ENCODE results near the gene EGLN3.
A peak's percentile ranks its signal among the peaks of the same experiment; 100 is the strongest.

Gene EGLN3

DNA sequence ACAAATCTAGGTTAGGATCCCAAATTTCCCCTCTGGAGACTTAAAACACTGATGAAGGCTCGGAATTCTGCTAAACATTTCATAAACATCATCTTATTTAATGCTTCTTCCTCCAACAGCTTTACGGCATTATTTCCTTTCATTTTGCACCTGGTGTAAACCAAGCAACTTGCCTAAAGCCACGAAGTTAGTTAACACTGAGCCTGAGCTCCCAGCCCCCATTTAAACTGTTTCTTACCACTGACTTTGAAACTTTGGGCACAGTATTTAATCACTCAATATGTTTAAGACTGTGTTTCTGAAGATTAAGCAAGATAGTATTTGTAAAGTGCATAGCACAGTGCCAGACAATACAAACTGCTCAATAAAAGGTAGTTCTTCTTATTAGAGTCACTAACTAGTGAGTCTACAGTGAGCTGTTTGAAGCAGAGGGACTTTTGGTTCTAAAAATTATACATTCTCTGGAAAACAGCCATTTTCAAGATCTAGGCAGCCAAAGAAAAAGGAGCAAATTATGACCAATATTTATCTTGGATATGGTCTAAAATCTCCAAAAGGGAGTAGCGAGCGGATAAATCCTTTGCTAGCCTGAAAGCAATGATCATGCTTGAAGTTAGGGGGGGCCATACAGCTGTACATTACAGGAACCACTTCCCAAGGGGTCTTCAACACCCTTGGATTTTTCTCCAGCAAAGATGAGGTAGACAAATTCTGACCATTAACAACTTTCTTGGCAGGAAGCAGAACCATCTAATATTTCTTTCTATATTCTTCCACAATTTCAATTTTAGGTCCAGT lies 4.0 kb downstream of the EGLN3 start:
- Histone ChIP-seq H3K4me3 (ENCODE audit: low read depth in 1 of 2, low read length in 2 of 2) (peak overlapping the region in 1 of 2 donors; percentile 15), H3K9ac (ENCODE audit: low read length) (no peak overlapping the region), H3K4me1 (ENCODE audit: insufficient read depth, low read length) (peaks cover 46% of the 10 kb centered on the region), H3K36me3 (ENCODE audit: insufficient read depth, low read length) (no peaks in the 10 kb centered on the region), H3K9me3 (ENCODE audit: low read length) (no peaks in the 10 kb centered on the region), H3K27me3 (ENCODE audit: control insufficient read depth in 1 of 2, insufficient read depth in 2 of 2, low read length in 2 of 2) (no peaks in the 10 kb centered on the region), H3K27ac (ENCODE audit: low read depth, low read length) (no peak overlapping the region)

DNA sequence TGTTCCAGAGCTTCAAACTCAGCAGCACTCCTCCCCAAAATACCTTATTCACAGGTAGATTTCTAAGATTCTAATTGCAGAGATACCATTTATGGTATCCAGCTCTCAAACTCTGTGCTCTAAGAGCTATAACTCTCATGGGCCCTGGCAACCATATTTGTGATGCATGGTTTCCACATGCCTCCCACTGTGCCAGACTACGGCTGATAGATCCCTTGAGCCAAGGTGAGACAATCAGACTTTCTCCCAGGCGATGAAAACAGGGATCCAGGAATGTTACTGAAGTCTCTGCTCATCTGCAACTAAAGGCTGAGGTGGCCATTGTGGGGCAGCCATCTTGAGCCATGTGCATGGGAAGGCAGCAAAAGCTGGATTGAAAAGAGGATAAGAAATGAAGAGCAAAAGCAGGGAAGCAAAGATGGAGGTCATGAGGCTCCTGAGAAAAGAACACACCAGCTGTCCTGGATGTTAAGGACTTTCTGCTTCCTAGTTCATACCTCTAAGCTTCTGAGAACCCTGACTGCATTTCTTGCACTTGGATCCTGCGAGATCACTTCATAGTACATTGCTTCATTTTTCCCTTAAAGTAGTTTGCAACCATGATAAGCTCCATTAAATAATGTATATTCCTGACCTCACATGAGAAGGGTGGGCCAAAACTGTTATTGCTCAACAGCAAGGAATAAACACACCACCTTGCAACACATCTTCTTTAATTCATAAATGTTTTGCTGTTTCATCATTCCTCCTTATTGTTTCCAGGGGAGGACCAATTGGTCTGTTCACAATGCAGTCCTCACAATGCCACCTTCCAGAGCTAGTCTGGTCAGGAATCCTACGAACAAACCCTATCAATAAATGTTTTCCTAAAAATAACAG lies 5.4 kb downstream of the EGLN3 start:
- Histone ChIP-seq H3K4me1 (ENCODE audit: insufficient read depth, low read length) (peaks cover 54% of the 10 kb centered on the region), H3K4me3 (ENCODE audit: low read depth in 1 of 2, low read length in 2 of 2) (no peak overlapping the region), H3K27ac (ENCODE audit: low read depth, low read length) (no peak overlapping the region), H3K27me3 (ENCODE audit: control insufficient read depth in 1 of 2, insufficient read depth in 2 of 2, low read length in 2 of 2) (no peaks in the 10 kb centered on the region), H3K9me3 (ENCODE audit: low read length) (no peaks in the 10 kb centered on the region), H3K36me3 (ENCODE audit: insufficient read depth, low read length) (no peaks in the 10 kb centered on the region), H3K9ac (ENCODE audit: low read length) (no peak overlapping the region)

DNA sequence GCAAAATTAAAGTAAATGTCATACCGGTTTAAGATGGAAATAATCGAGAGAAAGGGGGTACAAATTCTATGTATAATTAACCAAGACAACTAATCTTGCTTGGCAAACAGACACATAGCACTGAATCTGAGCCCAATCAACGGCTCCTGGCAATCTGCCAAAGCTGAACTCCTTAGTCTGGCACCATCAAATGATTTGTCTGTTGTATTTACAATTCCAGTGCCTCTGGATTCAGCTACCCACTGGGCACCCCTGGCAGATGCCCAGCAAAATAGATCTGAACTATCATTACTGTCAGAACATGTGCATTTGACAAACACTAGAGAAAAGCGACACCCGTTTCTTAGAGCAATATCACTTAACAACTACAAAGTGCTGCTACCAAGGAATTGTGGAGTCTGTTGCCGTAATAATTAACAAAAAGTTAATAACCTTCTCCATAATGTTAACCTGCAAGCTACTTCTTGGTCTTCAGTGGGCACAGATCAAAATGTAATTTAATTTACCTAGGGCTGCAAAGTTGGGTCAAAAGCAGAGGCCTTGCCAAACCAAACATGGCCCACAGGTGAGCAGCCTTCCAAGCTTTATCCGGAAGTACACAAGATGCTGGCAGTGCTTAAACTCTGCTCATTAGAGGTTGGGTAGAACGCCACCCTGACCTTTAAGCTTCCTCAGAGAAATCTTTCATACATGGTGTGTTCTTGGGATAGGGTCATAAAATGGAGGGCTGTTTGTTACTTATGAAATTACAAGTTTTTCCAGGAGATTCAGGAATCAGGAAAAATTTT lies 7.6 kb downstream of the EGLN3 start:
- Histone ChIP-seq H3K27ac (ENCODE audit: low read depth, low read length) (peak overlapping the region; percentile 54), H3K9ac (ENCODE audit: low read length) (no peak overlapping the region), H3K27me3 (ENCODE audit: control insufficient read depth in 1 of 2, insufficient read depth in 2 of 2, low read length in 2 of 2) (no peaks in the 10 kb centered on the region), H3K9me3 (ENCODE audit: low read length) (no peaks in the 10 kb centered on the region), H3K4me1 (ENCODE audit: insufficient read depth, low read length) (peaks cover 51% of the 10 kb centered on the region), H3K4me3 (ENCODE audit: low read depth in 1 of 2, low read length in 2 of 2) (no peak overlapping the region), H3K36me3 (ENCODE audit: insufficient read depth, low read length) (no peaks in the 10 kb centered on the region)

DNA sequence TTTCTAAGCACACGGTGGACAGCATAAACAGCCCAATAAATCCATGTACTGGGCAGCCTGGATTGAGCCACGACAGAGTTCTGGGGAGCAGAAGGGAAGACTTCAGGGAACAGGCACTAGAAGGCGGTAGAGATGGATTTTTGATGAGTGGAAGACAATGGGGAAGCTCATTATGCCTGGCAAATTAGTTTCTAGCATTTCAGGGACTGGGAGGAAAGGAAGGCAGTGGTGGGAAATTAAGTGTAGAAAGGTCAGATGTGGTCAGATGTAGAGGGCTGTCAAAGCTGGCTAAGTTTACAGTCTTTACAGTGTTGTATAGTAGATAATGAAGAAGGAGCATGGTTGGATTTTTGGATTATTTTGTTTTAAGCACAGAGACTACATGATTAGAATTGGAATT lies 9.2 kb downstream of the EGLN3 start:
- no peak overlapping the region for H3K27ac ChIP-seq (ENCODE audit: low read depth, low read length)
- no peaks in the 10 kb centered on the region for H3K27me3 ChIP-seq (ENCODE audit: control insufficient read depth in 1 of 2, insufficient read depth in 2 of 2, low read length in 2 of 2)
- peaks cover 48% of the 10 kb centered on the region for H3K4me1 ChIP-seq (ENCODE audit: insufficient read depth, low read length)
- no peaks in the 10 kb centered on the region for H3K9me3 ChIP-seq (ENCODE audit: low read length)
- H3K4me3 ChIP-seq (ENCODE audit: low read depth in 1 of 2, low read length in 2 of 2), result no peak overlapping the region
- H3K36me3 ChIP-seq (ENCODE audit: insufficient read depth, low read length), result no peaks in the 10 kb centered on the region
- no peak overlapping the region for H3K9ac ChIP-seq (ENCODE audit: low read length)

DNA sequence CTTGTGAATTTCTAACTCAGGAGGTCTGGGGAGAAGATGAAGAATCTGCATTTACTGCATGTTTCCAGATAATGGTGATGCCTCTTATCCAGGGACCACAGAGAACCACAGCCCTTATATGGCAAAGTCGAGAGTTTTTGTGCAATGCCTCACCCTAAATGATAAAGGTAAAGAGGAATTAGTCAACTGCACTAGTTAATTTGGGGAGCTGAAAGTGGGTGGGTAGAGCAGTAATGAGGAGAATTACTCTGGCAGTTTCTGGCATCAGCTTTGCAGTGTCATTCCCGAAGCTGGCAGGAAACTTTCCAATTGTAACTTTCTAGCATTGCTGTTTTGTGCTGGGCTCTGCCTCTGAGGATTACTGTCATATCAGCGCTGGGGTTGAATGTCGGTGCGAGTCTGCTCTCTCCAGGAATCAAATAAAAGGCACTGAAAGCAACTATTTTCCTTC lies 10.3 kb downstream of the EGLN3 start:
- Histone ChIP-seq H3K4me3 (ENCODE audit: low read depth in 1 of 2, low read length in 2 of 2) (no peak overlapping the region), H3K27ac (ENCODE audit: low read depth, low read length) (peak overlapping the region; percentile 31), H3K4me1 (ENCODE audit: insufficient read depth, low read length) (peaks cover 47% of the 10 kb centered on the region), H3K9ac (ENCODE audit: low read length) (no peak overlapping the region), H3K9me3 (ENCODE audit: low read length) (no peaks in the 10 kb centered on the region), H3K27me3 (ENCODE audit: control insufficient read depth in 1 of 2, insufficient read depth in 2 of 2, low read length in 2 of 2) (no peaks in the 10 kb centered on the region), H3K36me3 (ENCODE audit: insufficient read depth, low read length) (no peaks in the 10 kb centered on the region)

DNA sequence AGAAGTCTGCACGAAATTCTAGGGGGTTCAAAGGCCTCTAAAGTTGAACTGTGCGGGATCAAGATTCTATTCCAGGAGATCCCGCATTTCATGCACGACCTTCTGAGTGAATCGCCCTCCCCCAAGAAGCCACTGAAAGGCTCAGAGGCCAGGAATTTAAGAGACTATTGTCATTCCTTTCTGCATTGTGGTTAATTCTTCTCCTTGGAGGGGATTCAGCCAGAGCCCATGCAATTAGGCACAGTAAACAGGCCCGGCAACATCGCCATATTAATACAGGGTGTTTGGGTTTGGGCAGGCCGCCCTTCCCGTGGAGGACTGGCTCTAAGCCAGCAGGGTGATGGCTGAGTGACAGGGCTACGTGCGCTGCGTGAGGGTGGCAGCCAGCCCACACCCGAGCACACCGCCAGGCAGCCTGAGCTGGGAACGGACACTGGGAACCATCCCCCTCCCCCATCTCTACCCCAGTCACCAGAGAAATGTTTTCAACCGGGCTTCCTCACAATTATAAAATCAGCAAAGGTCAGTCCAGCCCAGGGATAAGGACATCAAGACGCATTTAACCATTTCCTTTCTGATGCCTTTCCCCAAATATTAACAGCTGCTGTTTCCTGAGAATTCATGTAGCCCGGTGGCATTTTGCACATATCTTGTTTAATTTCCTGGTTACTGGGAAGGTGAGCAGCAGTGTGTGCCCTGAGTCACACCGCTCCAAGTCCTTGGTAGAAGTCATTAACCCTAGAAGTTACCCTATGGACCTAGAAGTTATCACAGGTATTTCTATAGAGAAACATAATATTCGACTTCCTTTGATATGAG lies 12.5 kb downstream of the EGLN3 start:
- Histone ChIP-seq H3K27ac (ENCODE audit: low read depth, low read length) (peak overlapping the region; percentile 64), H3K9ac (ENCODE audit: low read length) (no peak overlapping the region), H3K4me3 (ENCODE audit: low read depth in 1 of 2, low read length in 2 of 2) (peak overlapping the region in 1 of 2 donors; percentile 40), H3K9me3 (ENCODE audit: low read length) (no peaks in the 10 kb centered on the region), H3K4me1 (ENCODE audit: insufficient read depth, low read length) (peaks cover 37% of the 10 kb centered on the region), H3K36me3 (ENCODE audit: insufficient read depth, low read length) (no peaks in the 10 kb centered on the region), H3K27me3 (ENCODE audit: control insufficient read depth in 1 of 2, insufficient read depth in 2 of 2, low read length in 2 of 2) (no peaks in the 10 kb centered on the region)

DNA sequence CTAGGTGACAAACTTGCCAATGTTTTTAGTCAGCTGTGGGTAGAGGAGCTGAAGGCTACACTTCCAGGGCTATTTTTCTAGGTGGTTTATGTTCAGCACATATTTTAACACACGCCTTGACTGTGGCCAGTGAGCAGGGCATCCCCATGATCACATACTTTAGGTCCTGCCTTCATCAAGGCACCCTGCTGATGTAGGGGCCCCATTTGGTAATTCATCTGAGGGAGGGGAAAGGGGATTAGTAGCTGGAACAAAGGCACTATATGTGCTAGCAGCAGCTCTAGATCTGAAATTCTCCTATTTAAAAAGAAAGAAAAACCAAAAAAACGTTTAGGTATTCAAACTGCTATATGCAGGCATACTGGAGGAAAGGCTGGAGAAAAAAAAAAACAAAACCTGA lies 14.5 kb downstream of the EGLN3 start:
- H3K9ac ChIP-seq (ENCODE audit: low read length), result no peak overlapping the region
- H3K9me3 ChIP-seq (ENCODE audit: low read length), result no peaks in the 10 kb centered on the region
- no peaks in the 10 kb centered on the region for H3K27me3 ChIP-seq (ENCODE audit: control insufficient read depth in 1 of 2, insufficient read depth in 2 of 2, low read length in 2 of 2)
- no peak overlapping the region for H3K4me3 ChIP-seq (ENCODE audit: low read depth in 1 of 2, low read length in 2 of 2)
- no peaks in the 10 kb centered on the region for H3K36me3 ChIP-seq (ENCODE audit: insufficient read depth, low read length)
- H3K4me1 ChIP-seq (ENCODE audit: insufficient read depth, low read length), result peaks cover 27% of the 10 kb centered on the region
- no peak overlapping the region for H3K27ac ChIP-seq (ENCODE audit: low read depth, low read length)

DNA sequence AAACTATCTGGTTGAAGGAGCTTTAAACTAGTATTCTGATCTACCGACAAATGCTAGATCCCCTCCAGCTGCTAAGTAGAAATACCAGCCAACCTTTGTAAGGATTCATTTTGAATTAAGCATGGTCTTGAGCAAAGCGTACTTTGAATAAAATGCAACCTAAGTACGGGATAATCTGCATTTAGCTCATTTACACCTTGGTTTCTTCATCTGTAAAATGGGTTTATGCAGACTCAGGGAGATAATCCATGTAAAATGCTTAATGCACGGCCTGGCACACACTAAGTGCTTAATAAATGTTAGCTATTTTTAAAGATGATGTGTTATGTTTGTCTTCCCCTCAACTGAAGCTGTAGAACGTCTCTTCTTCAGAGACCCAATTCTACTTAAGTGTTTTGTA lies 15.9 kb downstream of the EGLN3 start:
- no peak overlapping the region for H3K27ac ChIP-seq (ENCODE audit: low read depth, low read length)
- no peak overlapping the region for H3K4me3 ChIP-seq (ENCODE audit: low read depth in 1 of 2, low read length in 2 of 2)
- peaks cover 22% of the 10 kb centered on the region for H3K4me1 ChIP-seq (ENCODE audit: insufficient read depth, low read length)
- H3K36me3 ChIP-seq (ENCODE audit: insufficient read depth, low read length), result no peaks in the 10 kb centered on the region
- no peaks in the 10 kb centered on the region for H3K9me3 ChIP-seq (ENCODE audit: low read length)
- H3K27me3 ChIP-seq (ENCODE audit: control insufficient read depth in 1 of 2, insufficient read depth in 2 of 2, low read length in 2 of 2), result no peaks in the 10 kb centered on the region
- H3K9ac ChIP-seq (ENCODE audit: low read length), result no peak overlapping the region

DNA sequence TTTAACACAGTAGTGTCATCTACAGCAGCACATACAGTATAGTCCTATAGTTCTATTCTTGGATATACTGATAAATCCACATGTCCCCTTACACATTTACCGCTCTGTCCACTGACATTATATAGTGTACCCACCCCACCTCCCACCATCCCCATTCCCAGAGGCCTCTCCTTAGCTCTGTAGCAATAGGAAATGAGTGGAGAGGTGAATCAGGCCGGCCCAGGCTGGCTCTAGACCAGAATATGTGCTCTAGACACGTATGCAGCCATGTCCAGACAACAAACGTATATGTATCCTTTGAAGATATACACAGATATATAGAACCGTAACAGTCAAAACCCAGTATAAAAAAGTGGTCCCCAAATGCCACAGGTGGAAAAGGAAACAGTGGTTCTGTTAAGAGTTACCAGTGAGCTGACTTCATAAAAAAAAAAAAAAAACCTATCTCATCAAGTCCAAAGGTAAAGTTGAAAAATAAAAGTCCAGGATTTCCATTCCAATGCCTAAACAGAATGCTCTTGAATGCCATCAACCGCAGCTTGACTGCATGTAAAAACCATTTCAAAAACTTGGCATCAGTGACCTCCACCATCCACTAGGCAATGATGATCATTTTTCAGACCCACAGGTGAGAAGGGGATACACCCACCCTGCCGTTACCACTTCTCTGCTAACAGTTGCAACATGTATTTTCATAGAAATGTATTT lies 16.7 kb downstream of the EGLN3 start:
- H3K27ac ChIP-seq (ENCODE audit: low read depth, low read length), result no peak overlapping the region

DNA sequence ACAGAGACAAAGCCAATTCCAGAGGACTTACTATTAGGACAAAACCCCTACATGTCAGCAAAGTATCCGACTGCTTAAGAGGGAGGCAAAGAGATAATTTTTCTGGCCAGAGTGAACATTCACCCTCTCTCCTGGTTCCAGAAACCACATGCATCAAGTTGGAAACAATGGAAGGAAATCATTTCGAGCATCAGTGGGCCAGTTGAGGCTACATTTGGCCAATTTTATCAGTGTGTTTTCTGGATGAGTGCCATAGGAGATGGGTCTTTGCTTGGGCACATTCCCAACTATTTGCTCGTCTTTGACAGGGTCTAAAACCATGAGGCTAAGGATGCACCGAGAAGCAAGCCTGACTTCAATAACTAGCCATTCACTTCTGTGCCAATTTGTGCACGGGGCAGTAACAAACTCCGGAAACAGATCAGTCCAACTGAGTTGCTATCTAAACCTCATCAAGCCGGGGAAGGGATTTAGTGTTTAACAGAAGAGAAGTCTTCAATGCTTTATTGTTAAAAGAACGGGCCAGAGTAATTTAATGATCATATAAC lies 17.4 kb downstream of the EGLN3 start:
- Histone ChIP-seq H3K4me3 (ENCODE audit: low read depth in 1 of 2, low read length in 2 of 2) (no peak overlapping the region), H3K36me3 (ENCODE audit: insufficient read depth, low read length) (no peaks in the 10 kb centered on the region), H3K9me3 (ENCODE audit: low read length) (no peaks in the 10 kb centered on the region), H3K9ac (ENCODE audit: low read length) (no peak overlapping the region), H3K4me1 (ENCODE audit: insufficient read depth, low read length) (peaks cover 17% of the 10 kb centered on the region), H3K27me3 (ENCODE audit: control insufficient read depth in 1 of 2, insufficient read depth in 2 of 2, low read length in 2 of 2) (no peaks in the 10 kb centered on the region), H3K27ac (ENCODE audit: low read depth, low read length) (peak overlapping the region; percentile 12)

More for the DNA sequence above, 16.7 kb downstream of the EGLN3 start:
- Histone ChIP-seq H3K4me1 (ENCODE audit: insufficient read depth, low read length) (peaks cover 22% of the 10 kb centered on the region), H3K9me3 (ENCODE audit: low read length) (no peaks in the 10 kb centered on the region), H3K27me3 (ENCODE audit: control insufficient read depth in 1 of 2, insufficient read depth in 2 of 2, low read length in 2 of 2) (no peaks in the 10 kb centered on the region), H3K4me3 (ENCODE audit: low read depth in 1 of 2, low read length in 2 of 2) (no peak overlapping the region), H3K9ac (ENCODE audit: low read length) (no peak overlapping the region), H3K36me3 (ENCODE audit: insufficient read depth, low read length) (no peaks in the 10 kb centered on the region)
